NOMO-1 treated with dmso at 0.1 percent for 144 hours (cell line): ENCODE data around the gene SSMEM1.
"Not testable (repeated sequence)": the region's sequence is repeated elsewhere in the genome, so short reads cannot be mapped to it uniquely, and the experiment has no call there.

Experiments
- DNase-seq: peaks from one replicate; lab custom pipeline; 2025; ENCODE audit not compliant: unreplicated experiment; lab: John Stamatoyannopoulos, UW

The SSMEM1 gene

DNA sequence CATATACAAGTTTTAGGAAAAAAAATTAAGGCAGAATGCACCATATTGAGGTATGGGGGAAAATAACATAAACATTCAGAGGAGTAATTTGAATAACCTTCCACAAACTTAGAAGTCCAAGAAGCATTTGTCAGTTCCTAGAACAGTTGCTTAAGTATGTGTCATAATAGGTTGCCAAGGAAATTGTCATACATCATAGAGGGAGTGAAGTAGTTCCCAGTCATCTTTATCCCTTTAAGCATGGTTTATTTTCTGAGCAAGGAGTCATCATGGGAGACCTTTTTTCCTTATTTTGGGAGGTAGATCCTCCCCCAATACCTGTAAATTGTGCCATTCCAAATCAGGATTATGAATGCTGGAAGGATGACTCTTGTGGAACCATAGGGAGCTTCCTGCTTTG lies at the start of gene SSMEM1:
Gene SSMEM1 (plus strand): TSS at position 219 of the 400 bp plus-strand sequence. CDS start 51 bp downstream, at position 270.
- DNase-seq, result no peak

- no peak for DNase-seq
These were observed 47.6 kb upstream of the SSMEM1 start for GRCh38 chr7:130160023-130160422.

DNA sequence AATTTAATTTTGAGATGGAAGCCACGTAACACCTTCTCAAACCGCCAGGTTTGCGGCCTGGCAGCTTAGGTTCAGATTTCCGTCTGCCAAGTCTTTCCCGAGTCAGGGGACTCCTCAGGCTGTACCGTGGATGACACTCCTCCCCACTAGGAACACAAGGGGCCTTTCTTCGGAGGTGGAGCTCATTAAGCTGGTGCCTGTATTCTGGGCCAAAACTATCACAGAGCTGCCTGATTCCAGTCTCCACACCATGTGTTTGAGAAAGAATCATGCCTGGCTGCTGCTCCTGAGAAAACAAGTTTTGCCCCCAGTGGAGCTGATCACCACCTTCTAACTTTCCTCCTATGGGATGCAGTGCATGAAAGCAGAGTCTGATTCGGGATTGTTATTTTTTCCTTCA lies 47.2 kb upstream of the SSMEM1 start:
- no peak for DNase-seq

- no peak for DNase-seq
These were observed 45.5 kb upstream of the SSMEM1 start for GRCh38 chr7:130162196-130162595.

DNA sequence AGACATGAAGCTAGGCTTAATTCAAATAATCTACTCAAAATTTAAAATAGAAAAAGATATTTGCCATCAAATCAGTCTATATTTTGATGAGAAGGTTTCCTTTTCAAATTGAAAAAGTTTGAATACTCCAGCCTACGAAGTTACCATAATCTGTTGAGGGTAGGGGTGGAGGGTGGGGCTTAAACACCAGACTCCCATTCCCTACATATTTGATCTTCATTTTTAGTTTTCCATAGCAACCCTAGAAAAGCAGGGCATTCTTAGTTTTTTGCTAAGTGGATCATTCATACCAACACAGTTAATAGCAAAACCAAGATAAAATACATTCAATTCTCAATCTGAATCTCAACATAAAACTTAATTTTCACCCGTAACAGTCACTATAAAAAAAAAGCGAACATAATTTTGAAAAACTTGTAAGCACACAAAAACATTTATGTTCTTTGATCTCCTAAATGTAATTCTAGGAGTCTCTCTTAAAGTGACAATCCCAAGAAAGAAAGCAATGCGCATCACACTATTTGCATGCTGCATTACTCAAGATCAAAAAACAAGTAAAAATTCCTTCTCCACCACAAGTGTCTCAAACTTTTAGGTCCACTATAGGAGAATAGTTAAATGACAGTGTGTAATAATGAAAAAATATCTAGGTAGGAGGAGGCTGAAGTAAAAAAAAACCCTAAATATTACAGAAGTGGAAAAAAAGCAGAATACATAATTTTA lies 33.3 kb upstream of the SSMEM1 start:
- DNase-seq, result no peak

- no peak for DNase-seq
These were observed 29.4 kb upstream of the SSMEM1 start for GRCh38 chr7:130178251-130178650.

GRCh38 chr7:130179631-130180030 lies 28.0 kb upstream of the SSMEM1 start:
- no peak for DNase-seq

- no peak for DNase-seq
These were observed 26.9 kb upstream of the SSMEM1 start for GRCh38 chr7:130180571-130181262.

GRCh38 chr7:130181263-130181605 lies 26.4 kb upstream of the SSMEM1 start:
- DNase-seq, result no peak

GRCh38 chr7:130182990-130183389 lies 24.7 kb upstream of the SSMEM1 start:
- no peak for DNase-seq

- DNase-seq, result not testable (repeated sequence)
These were observed 23.3 kb upstream of the SSMEM1 start for GRCh38 chr7:130184349-130184748.

GRCh38 chr7:130187360-130187759 lies 20.3 kb upstream of the SSMEM1 start:
- no peak for DNase-seq

GRCh38 chr7:130189343-130189742 lies 18.3 kb upstream of the SSMEM1 start:
- DNase-seq, result no peak

- no peak for DNase-seq
These were observed 15.9 kb upstream of the SSMEM1 start for GRCh38 chr7:130191791-130192190.

DNA sequence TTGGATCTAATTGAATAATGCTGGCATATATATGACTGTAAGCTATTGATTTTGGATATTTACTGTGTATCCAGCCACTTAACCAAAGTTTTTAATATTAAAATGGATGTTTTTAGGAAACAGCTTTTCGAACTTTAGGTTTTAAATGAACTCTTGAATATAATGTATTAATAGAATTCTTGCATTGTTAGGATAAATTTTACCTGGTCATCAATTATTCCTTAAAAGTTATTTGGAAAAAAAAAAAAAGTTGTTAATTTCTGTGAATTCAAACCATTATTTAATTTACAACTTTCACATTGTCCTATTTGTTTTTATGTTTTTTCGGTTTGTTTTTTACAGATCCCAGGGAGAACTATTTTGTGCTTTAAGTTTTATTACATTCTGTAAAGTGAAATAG lies 12.3 kb upstream of the SSMEM1 start:
- DNase-seq, result no peak

DNA sequence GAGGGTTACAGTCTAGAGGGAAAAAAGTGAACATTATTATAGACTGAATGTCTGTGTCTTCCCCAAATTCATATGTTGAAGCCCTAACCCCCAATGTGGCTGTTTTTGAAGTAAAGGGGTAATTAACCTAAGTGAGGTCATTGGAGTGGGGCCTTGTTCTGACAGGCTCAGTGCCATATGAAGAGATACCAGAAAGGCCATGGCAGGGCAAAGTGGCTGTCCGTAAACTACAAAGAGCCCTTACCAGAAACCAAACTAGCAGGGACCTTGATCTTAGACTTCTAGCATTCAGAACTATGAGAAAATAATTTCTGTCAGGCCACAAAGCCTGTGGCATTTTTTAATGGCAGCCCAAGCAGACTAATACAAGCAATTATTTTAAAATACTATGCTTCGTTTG lies 11.2 kb upstream of the SSMEM1 start:
- no peak for DNase-seq

- DNase-seq, result no peak
These were observed 10.6 kb upstream of the SSMEM1 start for GRCh38 chr7:130197094-130197493.

DNA sequence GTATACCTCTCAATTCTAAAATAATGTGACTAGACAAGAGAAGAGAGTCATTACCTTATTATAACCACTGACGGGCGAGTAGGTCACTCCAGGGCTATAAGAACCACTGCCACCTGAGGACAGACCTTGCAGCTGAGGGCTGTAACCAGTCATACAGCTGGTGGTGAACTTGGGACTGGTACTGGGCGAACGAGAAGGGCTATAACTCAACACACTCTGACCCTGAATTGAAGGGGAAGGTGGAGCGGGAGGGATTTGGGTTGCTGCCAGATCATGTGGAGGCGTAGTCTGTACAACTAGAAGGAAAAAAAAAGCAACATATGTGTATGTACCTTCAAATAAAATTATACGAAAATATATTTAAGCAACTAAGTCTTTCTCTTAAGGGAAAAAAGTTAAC lies 5.9 kb upstream of the SSMEM1 start:
- no peak for DNase-seq

GRCh38 chr7:130205084-130205947 lies 2.3 kb upstream of the SSMEM1 start, which contains the start of gene TMEM209:
Gene TMEM209 (minus strand): TSS chr7:130205406. CDS start chr7:130205375, 31 bp downstream.
- peak; percentile 84 for DNase-seq

- no peak for DNase-seq
These were observed 627 bp upstream of the SSMEM1 start for GRCh38 chr7:130207033-130207432.

- no peak for DNase-seq
These were observed 856 bp downstream of the SSMEM1 start for GRCh38 chr7:130208516-130208915.
